Sigmoid colon (tissue), 7 donors: ENCODE measurements around the gene PTPRE. TPM values are rescaled to one million over a fixed set of nuclear protein-coding genes. Genes with fewer than 3 reads are reported as not detected.

Experiments
- DNase-seq: peaks from one replicate; pipeline ENCODE4 v3.0.0-alpha.2; 2019
- H3K27ac ChIP-seq, 4 donors: fragments of 200-600 bp; sonication (generic); one replicate each; pipeline ENCODE4 v1.5.1; 2016 to 2019; ENCODE audit warnings: mild to moderate bottlenecking in 1 of 4
- H3K27me3 ChIP-seq, 3 donors: fragments of 200-600 bp; sonication (generic); one replicate each; pipeline ENCODE4 v1.5.1; 2019; ENCODE audit warnings: mild to moderate bottlenecking in 1 of 3
- H3K36me3 ChIP-seq, 4 donors: fragments of 200-600 bp; sonication (generic); one replicate each; pipeline ENCODE4 v1.5.1; 2016 to 2019
- H3K4me1 ChIP-seq, 4 donors: fragments of 200-600 bp; sonication (generic); one replicate each; pipeline ENCODE4 v1.5.1; 2017 to 2019
- H3K4me3 ChIP-seq, 4 donors: fragments of 200-600 bp; sonication (generic); one replicate each; pipeline ENCODE4 v1.5.1; 2017 to 2019; ENCODE audit warnings: mild to moderate bottlenecking in 2 of 4, moderate library complexity in 1 of 4
- H3K9me3 ChIP-seq, 4 donors: fragments of 200-600 bp in 3 of 4; sonication (generic) in 3 of 4; one replicate each; pipeline versions ENCODE4 v1.5.1 to v1.6.1; 2013 to 2019
- EP300 ChIP-seq, 4 donors: sonication (generic); formaldehyde crosslinking; IDR thresholded peaks; one replicate each; pipeline ENCODE4 v1.6.1; 2017; ENCODE audit warnings: antibody characterized with exemption in 4 of 4
- POLR2A ChIP-seq, 2 donors: fragments of 450-650 bp; IDR thresholded peaks; one replicate each; pipeline ENCODE4 v1.6.1; 2016; ENCODE audit warnings: antibody characterized with exemption in 2 of 2, mild to moderate bottlenecking in 2 of 2, moderate library complexity in 2 of 2
- POLR2AphosphoS5 ChIP-seq, 4 donors: sonication (generic); formaldehyde crosslinking; IDR thresholded peaks; one replicate each; pipeline ENCODE4 v1.6.1; 2017; ENCODE audit warnings: antibody characterized with exemption in 4 of 4
- WGBS, 2 donors: extraction: QIAGEN DNeasy Blood & Tissue Kit; methylation state at CpG; one replicate each; pipeline ENCODE4 v1.1.7; 2013; 5-methylcytosine and 5-hydroxymethylcytosine counted together
- intact Hi-C: fragments of 100-400 bp; cut with DNase I; formaldehyde crosslinking; loops from one replicate; pipeline ENCODE4 v1.15.1; 2023
- polyA plus RNA-seq, 3 donors: library from polyadenylated mRNA; stranded (reverse); fragments of 200-250 nt; gene quantifications; one replicate each; pipeline ENCODE4 v1.2.3, GENCODE V29; 2013
- total RNA-seq, 4 donors: library from RNA; depleted of rRNA; stranded (reverse); fragments of >200 nt; gene quantifications; one replicate each; pipeline ENCODE4 v1.1.0, GENCODE V29; 2016
- TF ChIP-seq, protein P1 (sequence below), 4 experiments: fragments of 450-650 bp in 3 of 4; fragments of 200-600 bp in 1 of 4; IDR thresholded peaks; one replicate each; pipeline ENCODE4 v1.5.1; 2016 to 2019; ENCODE audit warnings: antibody characterized with exemption in 4 of 4, mild to moderate bottlenecking in 3 of 4, moderate library complexity in 2 of 4
- donor health status: healthy with polysubstance abuse.
- donor health status: Bipolar disorder and iron deficiency.
- donor health status: healthy.

Gene PTPRE
- total and polyA plus RNA-seq, 7 donors = 4.2 to 17.9 (median 11.9) TPM

DNA sequence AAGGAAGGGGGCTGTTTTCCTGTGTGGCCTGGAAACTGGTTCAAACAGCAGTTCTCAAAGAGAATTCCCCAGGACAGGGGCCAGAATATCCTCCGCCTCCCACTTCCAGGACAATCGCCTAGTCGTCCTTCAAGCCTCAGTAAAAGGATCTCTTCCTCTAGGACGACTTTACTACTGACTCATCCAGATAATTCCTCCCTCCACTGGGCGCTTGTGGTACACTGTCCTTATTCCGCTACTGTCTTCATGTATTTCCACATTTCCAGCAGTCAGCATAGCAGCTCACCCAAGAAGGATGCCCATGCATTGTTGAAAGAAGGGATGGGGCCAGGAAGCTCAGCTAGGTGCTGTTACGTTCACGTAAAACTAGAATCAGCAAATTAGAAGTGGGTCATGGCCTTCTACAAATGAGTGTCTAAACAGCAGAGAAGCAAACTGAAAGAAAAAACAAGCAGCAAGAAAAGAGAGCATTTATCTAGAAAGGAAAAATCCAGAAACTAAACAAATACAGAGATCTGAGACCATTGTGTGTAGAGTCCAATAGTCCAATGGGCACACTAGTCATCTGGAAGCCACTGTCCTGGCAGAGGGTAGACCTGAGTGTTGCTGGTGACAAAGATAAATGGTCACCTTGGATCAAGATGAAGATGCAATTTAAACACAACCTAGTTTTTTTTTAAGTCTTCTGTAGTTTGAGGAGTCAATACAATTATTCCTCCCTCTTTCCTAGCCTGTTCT, 40.5 kb upstream of the PTPRE start:
- TF ChIP-seq POLR2AphosphoS5 (IDR thresholded peaks at IDR 0.05) (no peak), EP300 (IDR thresholded peaks at IDR 0.05) (no peak)
- TF ChIP-seq, protein P1, sequence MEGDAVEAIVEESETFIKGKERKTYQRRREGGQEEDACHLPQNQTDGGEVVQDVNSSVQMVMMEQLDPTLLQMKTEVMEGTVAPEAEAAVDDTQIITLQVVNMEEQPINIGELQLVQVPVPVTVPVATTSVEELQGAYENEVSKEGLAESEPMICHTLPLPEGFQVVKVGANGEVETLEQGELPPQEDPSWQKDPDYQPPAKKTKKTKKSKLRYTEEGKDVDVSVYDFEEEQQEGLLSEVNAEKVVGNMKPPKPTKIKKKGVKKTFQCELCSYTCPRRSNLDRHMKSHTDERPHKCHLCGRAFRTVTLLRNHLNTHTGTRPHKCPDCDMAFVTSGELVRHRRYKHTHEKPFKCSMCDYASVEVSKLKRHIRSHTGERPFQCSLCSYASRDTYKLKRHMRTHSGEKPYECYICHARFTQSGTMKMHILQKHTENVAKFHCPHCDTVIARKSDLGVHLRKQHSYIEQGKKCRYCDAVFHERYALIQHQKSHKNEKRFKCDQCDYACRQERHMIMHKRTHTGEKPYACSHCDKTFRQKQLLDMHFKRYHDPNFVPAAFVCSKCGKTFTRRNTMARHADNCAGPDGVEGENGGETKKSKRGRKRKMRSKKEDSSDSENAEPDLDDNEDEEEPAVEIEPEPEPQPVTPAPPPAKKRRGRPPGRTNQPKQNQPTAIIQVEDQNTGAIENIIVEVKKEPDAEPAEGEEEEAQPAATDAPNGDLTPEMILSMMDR (IDR thresholded peaks at IDR 0.05) = no peak
- intact Hi-C loops = no loop called here
- 86 to 89% methylated on average over 8 of the region's 8 CpGs for WGBS, 2 donors
- H3K27ac ChIP-seq = no peak overlapping the region
- H3K4me1 ChIP-seq = no peaks in the 10 kb centered on the region
- H3K27me3 ChIP-seq = no peaks in the 10 kb centered on the region
- H3K9me3 ChIP-seq = peaks cover 0 to 4% (median 0%) of the 10 kb centered on the region in 4 donors
- no peaks in the 10 kb centered on the region for H3K36me3 ChIP-seq
- H3K4me3 ChIP-seq = no peak overlapping the region
- no peak for DNase-seq

DNA sequence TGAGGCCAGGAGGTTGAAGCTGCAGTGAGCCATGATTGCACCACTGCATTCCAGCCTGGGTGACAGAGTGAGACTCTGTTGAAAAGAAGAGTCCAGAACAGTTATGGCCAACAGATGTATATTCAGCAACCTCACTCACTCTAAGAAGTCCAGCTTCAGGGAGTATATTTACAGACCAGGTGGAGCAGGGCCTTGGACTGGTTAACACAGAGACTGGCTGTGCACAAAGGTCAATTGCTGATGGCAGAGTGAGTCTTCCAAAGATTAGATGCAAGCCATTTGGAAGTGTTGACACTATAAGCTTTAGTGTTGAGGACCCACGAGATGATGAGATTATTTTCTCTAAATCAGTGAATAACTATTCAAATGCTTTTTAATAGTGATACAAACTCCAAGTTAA, 39.1 kb upstream of the PTPRE start:
- Histone ChIP-seq H3K36me3 (no peaks in the 10 kb centered on the region), H3K27me3 (no peaks in the 10 kb centered on the region), H3K27ac (no peak overlapping the region), H3K4me1 (no peaks in the 10 kb centered on the region), H3K9me3 (peaks cover 0 to 4% (median 0%) of the 10 kb centered on the region in 4 donors), H3K4me3 (no peak overlapping the region)
- intact Hi-C loops = no loop called here
- DNase-seq = no peak
- WGBS, 2 donors = 32 to 75% methylated on average over 1 of the region's 1 CpG
- TF ChIP-seq POLR2A (IDR thresholded peaks at IDR 0.05) (no peak), EP300 (IDR thresholded peaks at IDR 0.05) (no peak)
- TF ChIP-seq, protein P1 (IDR thresholded peaks at IDR 0.05) = no peak

DNA sequence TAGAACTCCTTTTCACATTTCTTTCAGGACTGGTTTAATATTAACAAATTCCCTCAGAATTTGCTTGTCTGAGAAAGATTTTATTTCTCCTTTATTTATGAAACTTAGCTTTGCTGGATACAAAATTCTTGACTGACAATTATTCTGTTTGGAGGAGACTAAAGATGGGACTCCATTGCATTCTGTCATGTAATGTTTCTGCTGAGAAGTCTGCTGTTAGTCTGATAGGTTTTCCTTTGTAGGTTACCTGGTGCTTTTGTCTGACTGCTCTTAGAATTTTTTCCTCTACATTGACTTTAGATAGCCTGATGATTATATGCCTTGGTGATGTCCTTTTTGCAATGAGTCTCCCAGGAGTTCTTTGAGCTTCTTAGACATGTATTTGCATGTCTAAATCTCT, 37.6 kb upstream of the PTPRE start:
- Histone ChIP-seq H3K36me3 (no peaks in the 10 kb centered on the region), H3K9me3 (no peaks in the 10 kb centered on the region), H3K4me1 (no peaks in the 10 kb centered on the region), H3K27ac (no peak overlapping the region), H3K4me3 (no peak overlapping the region), H3K27me3 (no peaks in the 10 kb centered on the region)
- DNase-seq = no peak
- TF ChIP-seq POLR2AphosphoS5 (IDR thresholded peaks at IDR 0.05) (no peak), EP300 (IDR thresholded peaks at IDR 0.05) (no peak), POLR2A (IDR thresholded peaks at IDR 0.05) (no peak)
- TF ChIP-seq, protein P1 (IDR thresholded peaks at IDR 0.05) = no peak
- intact Hi-C loops = no loop called here

DNA sequence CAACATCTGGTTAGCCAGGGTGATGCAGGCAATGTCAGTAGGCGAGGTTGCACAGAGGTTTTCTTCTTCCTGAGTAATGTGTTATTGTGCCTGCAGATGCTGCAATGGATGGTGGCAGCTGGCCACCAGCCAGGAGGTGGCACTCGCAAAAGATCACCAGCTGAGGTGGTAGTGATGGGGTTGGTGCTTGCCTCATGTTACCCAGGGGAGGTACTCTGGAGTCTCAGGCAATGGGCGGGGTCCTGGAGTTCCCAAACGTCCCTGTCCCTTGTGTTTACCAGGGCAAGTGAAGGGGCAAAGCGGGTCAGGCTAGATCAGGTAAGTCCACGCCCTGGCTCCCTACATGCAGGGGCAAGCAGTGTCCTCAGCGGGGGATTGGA, 35.3 kb upstream of the PTPRE start:
- no peaks in the 10 kb centered on the region for H3K4me1 ChIP-seq
- H3K27me3 ChIP-seq = no peaks in the 10 kb centered on the region
- TF ChIP-seq POLR2AphosphoS5 (IDR thresholded peaks at IDR 0.05) = no peak
- TF ChIP-seq, protein P1 (IDR thresholded peaks at IDR 0.05) = no peak
- TF ChIP-seq EP300 (IDR thresholded peaks at IDR 0.05) = no peak
- no peak for TF ChIP-seq POLR2A (IDR thresholded peaks at IDR 0.05)
- no peaks in the 10 kb centered on the region for H3K36me3 ChIP-seq
- WGBS, 2 donors = 48 to 67% methylated on average over 7 of the region's 7 CpGs
- no peak overlapping the region for H3K4me3 ChIP-seq
- intact Hi-C loops = no loop called here
- DNase-seq = no peak
- no peaks in the 10 kb centered on the region for H3K9me3 ChIP-seq
- no peak overlapping the region for H3K27ac ChIP-seq
